Smooth muscle cell (in vitro differentiated cells): Measurements from ENCODE around the gene XYLT1. TPM values are rescaled to one million over a fixed set of nuclear protein-coding genes. Genes with fewer than 3 reads are reported as not detected.

Experiments used
- DNase-seq: peaks from one replicate; lab custom pipeline; 2025; ENCODE audit not compliant: unreplicated experiment; lab: John Stamatoyannopoulos, UW
- H2AFZ ChIP-seq: fragments of 200-600 bp; sonication (generic); 2 replicates; pipeline ENCODE4 v1.6.0; 2016; ENCODE audit warnings: antibody characterized with exemption, low read depth, mild to moderate bottlenecking
- H3F3A ChIP-seq: fragments of 200-600 bp; sonication (generic); 2 replicates; pipeline ENCODE4 v1.6.0; 2017; ENCODE audit warnings: antibody characterized with exemption, low read depth
- H3K27ac ChIP-seq: fragments of 200-600 bp; sonication (generic); 2 replicates; pipeline ENCODE4 v1.5.1; 2016; ENCODE audit warnings: low read depth, mild to moderate bottlenecking
- H3K27me3 ChIP-seq: fragments of 200-600 bp; sonication (generic); 2 replicates; pipeline ENCODE4 v1.6.1; 2016; ENCODE audit warnings: low read depth, mild to moderate bottlenecking
- H3K36me3 ChIP-seq: fragments of 200-600 bp; sonication (generic); 2 replicates; pipeline ENCODE4 v1.5.1; 2016; ENCODE audit warnings: low read depth
- H3K4me1 ChIP-seq: fragments of 200-600 bp; sonication (generic); 2 replicates; pipeline ENCODE4 v1.5.1; 2016; ENCODE audit warnings: low read depth
- H3K4me2 ChIP-seq: fragments of 200-600 bp; sonication (generic); 2 replicates; pipeline ENCODE4 v1.6.0; 2016; ENCODE audit warnings: mild to moderate bottlenecking
- H3K4me3 ChIP-seq: fragments of 200-600 bp; sonication (generic); 2 replicates; pipeline ENCODE4 v1.5.1; 2016; ENCODE audit warnings: mild to moderate bottlenecking
- H3K79me2 ChIP-seq: fragments of 200-600 bp; sonication (generic); 2 replicates; pipeline ENCODE4 v1.6.0; 2016; ENCODE audit warnings: low read depth, mild to moderate bottlenecking
- H3K9ac ChIP-seq: fragments of 200-600 bp; sonication (generic); 2 replicates; pipeline ENCODE4 v1.6.0; 2016; ENCODE audit warnings: low read depth
- H3K9me3 ChIP-seq: fragments of 200-600 bp; sonication (generic); replicated peaks from 2 replicates; pipeline ENCODE4 v1.5.1; 2016; ENCODE audit warnings: low read depth
- H4K20me1 ChIP-seq: fragments of 200-600 bp; sonication (generic); 2 replicates; pipeline ENCODE4 v1.6.0; 2016; ENCODE audit warnings: low read depth
- CTCF ChIP-seq: fragments of 200-600 bp; sonication (generic); IDR thresholded peaks from 2 replicates; pipeline ENCODE4 v1.5.1; 2017; ENCODE audit warnings: borderline replicate concordance, mild to moderate bottlenecking, antibody characterized with exemption; ENCODE audit not compliant: insufficient read depth, poor library complexity, severe bottlenecking
- WGBS: methylation state at CpG from one replicate; pipeline ENCODE4 v1.1.7; 2016; ENCODE audit warnings: low lambda C conversion rate; 5-methylcytosine and 5-hydroxymethylcytosine counted together
- polyA plus RNA-seq: library from polyadenylated mRNA; unstranded; fragments of >200 nt; fragmentation: Nextera tagmentation; extraction: Ambion mirVana; gene quantifications from 2 replicates; pipeline ENCODE4 v1.2.1, GENCODE V29; 2016
- total RNA-seq: library from RNA; depleted of rRNA; stranded (reverse); fragments of >200 nt; gene quantifications from 2 replicates; pipeline ENCODE4 v1.2.3, GENCODE V29; 2014

XYLT1 gene
- total and polyA plus RNA-seq, 2 experiments from 2014 or later: 9.5 to 19.9 TPM

DNA sequence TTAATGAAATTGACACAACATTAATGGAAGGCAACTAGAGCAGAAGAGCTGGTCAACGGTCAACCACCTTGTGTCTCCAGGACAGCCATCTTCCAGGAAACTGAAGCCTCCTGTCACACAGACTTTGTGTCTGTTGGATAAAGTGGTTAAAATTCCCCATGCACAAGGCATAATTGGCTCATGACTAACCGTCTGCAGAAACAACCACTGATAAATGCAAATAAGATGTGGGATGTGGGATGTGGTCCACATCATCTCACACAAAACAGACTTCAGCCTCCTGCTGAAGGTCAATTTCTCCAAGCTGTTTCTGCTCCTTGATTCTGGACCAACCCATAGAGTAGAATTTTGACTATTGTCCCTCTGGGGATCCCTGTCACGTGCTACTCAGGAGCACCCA lies 26.9 kb upstream of the XYLT1 start:
- Histone ChIP-seq H3K4me3 (no peak overlapping the region), H3K4me2 (peak overlapping the region; percentile 47), H4K20me1 (no peaks in the 10 kb centered on the region), H3K4me1 (no peaks in the 10 kb centered on the region), H3F3A (peaks cover 4% of the 10 kb centered on the region), H3K9me3 (no peaks in the 10 kb centered on the region), H3K79me2 (no peaks in the 10 kb centered on the region), H3K27me3 (no peaks in the 10 kb centered on the region), H3K9ac (peak overlapping the region; percentile 29), H3K27ac (peak overlapping the region; percentile 73), H2AFZ (no peak overlapping the region), H3K36me3 (no peaks in the 10 kb centered on the region)
- TF ChIP-seq CTCF: no peak
- no peak for DNase-seq
- WGBS: 34% methylated on average over 3 of the region's 3 CpGs

DNA sequence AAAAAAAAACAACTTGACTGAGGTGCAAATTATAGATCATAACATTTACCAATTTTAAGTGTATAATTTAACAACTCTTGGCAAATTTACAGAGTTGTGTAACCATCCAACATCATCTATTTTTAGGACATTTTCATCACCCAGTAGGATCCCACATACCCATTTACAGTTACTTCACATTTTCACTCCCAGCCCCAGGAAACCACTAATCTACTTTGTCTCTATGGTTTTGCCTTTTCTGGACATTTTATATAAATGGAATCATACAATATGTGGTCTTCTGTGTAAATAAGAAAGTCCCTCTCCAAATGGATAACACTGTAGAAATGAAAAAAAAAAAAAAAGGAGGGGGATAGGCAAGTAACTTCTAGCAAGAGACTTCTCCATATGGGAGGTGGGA lies 26.1 kb upstream of the XYLT1 start:
- Histone ChIP-seq H3K27ac (peak overlapping the region; percentile 73), H3K27me3 (no peaks in the 10 kb centered on the region), H2AFZ (no peak overlapping the region), H3K4me2 (peak overlapping the region; percentile 42), H3K36me3 (no peaks in the 10 kb centered on the region), H3K9ac (no peak overlapping the region), H3K4me1 (no peaks in the 10 kb centered on the region), H3F3A (peaks cover 4% of the 10 kb centered on the region), H3K4me3 (no peak overlapping the region), H3K9me3 (no peaks in the 10 kb centered on the region), H3K79me2 (no peaks in the 10 kb centered on the region), H4K20me1 (no peaks in the 10 kb centered on the region)
- DNase-seq: no peak
- no peak for TF ChIP-seq CTCF

DNA sequence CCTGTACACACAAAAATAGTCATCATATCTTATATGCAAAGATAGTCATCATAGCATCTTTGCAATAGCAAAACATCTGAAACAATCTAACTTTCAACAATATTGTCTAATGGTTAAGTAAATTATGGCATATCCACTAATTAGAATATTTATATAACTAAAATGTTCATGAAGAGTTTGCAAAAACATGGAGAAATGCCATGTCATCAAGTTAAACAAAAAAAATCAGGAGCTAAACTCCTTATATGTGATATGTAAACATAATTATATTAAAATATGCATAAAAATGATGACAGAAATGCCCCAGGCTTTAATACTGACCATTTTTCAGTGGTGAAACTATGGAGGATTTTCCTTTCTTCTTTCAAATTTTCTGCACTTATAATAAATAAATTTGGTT lies 22.3 kb upstream of the XYLT1 start:
- no peaks in the 10 kb centered on the region for H3K79me2 ChIP-seq

More for the DNA sequence above, 22.3 kb upstream of the XYLT1 start:
- H3K9me3 ChIP-seq: no peaks in the 10 kb centered on the region
- no peak overlapping the region for H2AFZ ChIP-seq
- H3K9ac ChIP-seq: no peak overlapping the region
- no peaks in the 10 kb centered on the region for H4K20me1 ChIP-seq
- no peak overlapping the region for H3K27ac ChIP-seq
- H3K4me3 ChIP-seq: no peak overlapping the region
- peaks cover under 1% of the 10 kb centered on the region for H3F3A ChIP-seq
- H3K27me3 ChIP-seq: no peaks in the 10 kb centered on the region
- H3K4me2 ChIP-seq: no peak overlapping the region
- no peak for DNase-seq
- H3K4me1 ChIP-seq: no peaks in the 10 kb centered on the region
- TF ChIP-seq CTCF: no peak
- no peaks in the 10 kb centered on the region for H3K36me3 ChIP-seq
